Neuronal stem cell (in vitro differentiated cells): ENCODE measurements around the gene ZNF248.

ENCODE experiments used
- DNase-seq: peaks from one replicate; pipeline ENCODE4 v3.0.0-alpha.2; 2013; ENCODE audit warnings: low spot score
- H2AFZ ChIP-seq: one replicate; pipeline ENCODE4 v1.6.1; 2013; ENCODE audit warnings: mild to moderate bottlenecking, low read length, inconsistent platforms
- H2AK5ac ChIP-seq: 2 replicates; pipeline ENCODE4 v1.6.1; 2013; ENCODE audit warnings: low read depth, mild to moderate bottlenecking, inconsistent platforms, low read length, moderate library complexity, mixed read lengths
- H2BK120ac ChIP-seq: 2 replicates; pipeline ENCODE4 v1.6.1; 2013; ENCODE audit warnings: low read depth, mild to moderate bottlenecking, inconsistent platforms, low read length, moderate library complexity, mixed read lengths
- H2BK12ac ChIP-seq: one replicate; pipeline ENCODE4 v1.6.1; 2013; ENCODE audit warnings: low read length, inconsistent platforms
- H2BK15ac ChIP-seq: 2 replicates; pipeline ENCODE4 v1.6.1; 2013; ENCODE audit warnings: mild to moderate bottlenecking, low read length, inconsistent platforms, mixed read lengths
- H2BK5ac ChIP-seq: one replicate; pipeline ENCODE4 v1.6.1; 2013; ENCODE audit warnings: inconsistent platforms, mild to moderate bottlenecking, low read length, moderate library complexity
- H3K14ac ChIP-seq: one replicate; pipeline ENCODE4 v1.6.1; 2013; ENCODE audit warnings: low read length, inconsistent platforms
- H3K18ac ChIP-seq: 2 replicates; pipeline ENCODE4 v1.6.1; 2013; ENCODE audit warnings: low read length, inconsistent platforms
- H3K23ac ChIP-seq: 2 replicates; pipeline ENCODE4 v1.6.1; 2013; ENCODE audit warnings: low read depth, mild to moderate bottlenecking, mixed read lengths, low read length, inconsistent platforms; ENCODE audit not compliant: poor library complexity
- H3K27ac ChIP-seq: replicated peaks from 3 replicates; pipeline ENCODE4 v1.5.1; 2013; ENCODE audit warnings: low read length, inconsistent platforms
- H3K27me3 ChIP-seq, 3 experiments: 2 replicates each; pipeline ENCODE4 v1.6.1; 2013; ENCODE audit warnings: low read length in 3 of 3, mild to moderate bottlenecking in 2 of 3, inconsistent platforms in 1 of 3, low read depth in 1 of 3, mixed read lengths in 1 of 3, moderate library complexity in 1 of 3; ENCODE audit not compliant: control insufficient read depth in 3 of 3, insufficient read depth in 3 of 3
- H3K36me3 ChIP-seq, 2 donors: replicated peaks in 1 of 2; 2 replicates each; pipeline ENCODE4 v1.6.1; 2013; ENCODE audit warnings: low read length in 2 of 2; ENCODE audit not compliant: control insufficient read depth in 2 of 2, insufficient read depth in 2 of 2
- H3K4ac ChIP-seq: 2 replicates; pipeline ENCODE4 v1.6.1; 2013; ENCODE audit warnings: inconsistent platforms, mild to moderate bottlenecking, low read length, moderate library complexity
- H3K4me1 ChIP-seq, 2 donors: 1 replicate in 1 of 2; 2 replicates in 1 of 2; pipeline ENCODE4 v1.6.1; 2013; ENCODE audit warnings: low read length in 2 of 2, low read depth in 1 of 2; ENCODE audit not compliant: control insufficient read depth in 2 of 2, insufficient read depth in 1 of 2
- H3K4me2 ChIP-seq: one replicate; pipeline ENCODE4 v1.6.1; 2013; ENCODE audit warnings: mild to moderate bottlenecking, low read length, inconsistent platforms; ENCODE audit not compliant: insufficient read depth, poor library complexity, severe bottlenecking
- H3K4me3 ChIP-seq, 2 donors: 2 replicates each; pipeline ENCODE4 v1.5.1; 2013; ENCODE audit warnings: low read length in 2 of 2, mild to moderate bottlenecking in 2 of 2, inconsistent platforms in 1 of 2, moderate library complexity in 1 of 2
- H3K79me1 ChIP-seq: one replicate; pipeline ENCODE4 v1.6.1; 2013; ENCODE audit warnings: low read depth, mild to moderate bottlenecking, inconsistent platforms, low read length, moderate library complexity
- H3K9ac ChIP-seq: one replicate; pipeline ENCODE4 v1.6.1; 2013; ENCODE audit warnings: mild to moderate bottlenecking, low read depth, low read length, inconsistent platforms; ENCODE audit not compliant: poor library complexity
- H3K9me3 ChIP-seq, 2 donors: replicated peaks in 1 of 2; 2 replicates each; pipeline versions ENCODE3 to v1.6.1; 2013; ENCODE audit warnings: low read length in 2 of 2, mild to moderate bottlenecking in 2 of 2, inconsistent platforms in 1 of 2, low read depth in 1 of 2, mixed read lengths in 1 of 2, moderate library complexity in 1 of 2; ENCODE audit not compliant: control insufficient read depth in 2 of 2, insufficient read depth in 1 of 2
- H4K8ac ChIP-seq: one replicate; pipeline ENCODE4 v1.6.1; 2013; ENCODE audit warnings: low read depth, mild to moderate bottlenecking, inconsistent platforms, low read length, moderate library complexity
- H4K91ac ChIP-seq: one replicate; pipeline ENCODE4 v1.6.1; 2013; ENCODE audit warnings: low read length, low read depth, mild to moderate bottlenecking, inconsistent platforms; ENCODE audit not compliant: poor library complexity
- WGBS, 2 donors: extraction: QIAGEN DNeasy Blood & Tissue Kit; methylation state at CpG; one replicate each; pipeline ENCODE4 v1.1.7; 2013; ENCODE audit warnings: missing lambda C conversion rate in 2 of 2, mixed read lengths in 1 of 2; ENCODE audit not compliant: insufficient read length in 2 of 2, insufficient replicate concordance in 1 of 2; ENCODE audit errors: extremely low coverage in 2 of 2; 5-methylcytosine and 5-hydroxymethylcytosine counted together

The ZNF248 gene

GRCh38 chr10:37854626-37855025 lies 2.8 kb downstream of the ZNF248 start:
- Histone ChIP-seq H3K23ac (no peak overlapping the region), H2AFZ (no peak overlapping the region), H2AK5ac (no peak overlapping the region), H3K4me3 (no peak overlapping the region), H2BK12ac (no peak overlapping the region), H2BK5ac (no peak overlapping the region), H3K18ac (no peak overlapping the region), H4K8ac (no peak overlapping the region), H3K4me1 (peaks cover 0 to 4% of the 10 kb centered on the region in 2 donors), H2BK120ac (no peak overlapping the region), H2BK15ac (no peak overlapping the region), H3K4me2 (no peak overlapping the region), H4K91ac (no peak overlapping the region), H3K27ac (no peak overlapping the region), H3K27me3 (no peaks in the 10 kb centered on the region), H3K36me3 (no peaks in the 10 kb centered on the region), H3K9ac (no peak overlapping the region), H3K4ac (no peak overlapping the region), H3K79me1 (no peaks in the 10 kb centered on the region), H3K14ac (no peak overlapping the region), H3K9me3 (no peaks in the 10 kb centered on the region)
- no peak for DNase-seq

GRCh38 chr10:37844644-37845043 lies 12.8 kb downstream of the ZNF248 start:
- Histone ChIP-seq H3K23ac (no peak overlapping the region), H4K91ac (no peak overlapping the region), H2AFZ (no peak overlapping the region), H3K36me3 (peaks cover 0 to 5% of the 10 kb centered on the region in 2 donors), H3K4ac (no peak overlapping the region), H3K9me3 (peaks cover 0 to 12% of the 10 kb centered on the region in 2 donors), H4K8ac (no peak overlapping the region), H2BK5ac (no peak overlapping the region), H3K27me3 (no peaks in the 10 kb centered on the region), H3K79me1 (no peaks in the 10 kb centered on the region), H3K4me2 (no peak overlapping the region), H2BK120ac (no peak overlapping the region), H3K18ac (no peak overlapping the region), H2AK5ac (no peak overlapping the region), H3K9ac (no peak overlapping the region), H2BK15ac (no peak overlapping the region), H3K4me3 (no peak overlapping the region), H3K4me1 (no peaks in the 10 kb centered on the region), H3K27ac (no peak overlapping the region), H2BK12ac (no peak overlapping the region), H3K14ac (no peak overlapping the region)
- no peak for DNase-seq
- WGBS, 2 donors = no CpG with 5 or more reads among the region's 2 CpGs

GRCh38 chr10:37839243-37839642 lies 18.2 kb downstream of the ZNF248 start:
- Histone ChIP-seq H2AK5ac (no peak overlapping the region), H2BK15ac (no peak overlapping the region), H4K8ac (no peak overlapping the region), H3K27me3 (no peaks in the 10 kb centered on the region), H3K79me1 (no peaks in the 10 kb centered on the region), H3K18ac (no peak overlapping the region), H3K27ac (no peak overlapping the region), H2BK12ac (no peak overlapping the region), H3K9ac (no peak overlapping the region), H2BK5ac (no peak overlapping the region), H3K14ac (no peak overlapping the region), H3K23ac (no peak overlapping the region), H3K4ac (no peak overlapping the region), H3K4me3 (no peak overlapping the region), H4K91ac (no peak overlapping the region), H3K4me2 (no peak overlapping the region), H2AFZ (no peak overlapping the region), H3K9me3 (peaks cover 0 to 19% of the 10 kb centered on the region in 2 donors), H3K36me3 (peaks cover 0 to 13% of the 10 kb centered on the region in 2 donors), H3K4me1 (no peaks in the 10 kb centered on the region), H2BK120ac (no peak overlapping the region)
- DNase-seq = no peak
- no CpG with 5 or more reads among the region's 2 CpGs for WGBS, 2 donors

- Histone ChIP-seq H3K36me3 (peaks cover 0 to 30% of the 10 kb centered on the region in 2 donors), H4K8ac (no peak overlapping the region), H3K27ac (no peak overlapping the region), H3K27me3 (no peaks in the 10 kb centered on the region), H3K4me1 (no peaks in the 10 kb centered on the region), H3K79me1 (no peaks in the 10 kb centered on the region), H2AFZ (no peak overlapping the region), H3K9me3 (peaks cover 7 to 38% of the 10 kb centered on the region in 2 donors), H3K4ac (no peak overlapping the region), H4K91ac (no peak overlapping the region), H2BK5ac (no peak overlapping the region), H3K4me3 (no peak overlapping the region), H3K9ac (no peak overlapping the region), H2BK120ac (no peak overlapping the region), H3K23ac (no peak overlapping the region), H2BK12ac (no peak overlapping the region), H3K14ac (no peak overlapping the region), H2BK15ac (no peak overlapping the region), H3K18ac (no peak overlapping the region), H2AK5ac (no peak overlapping the region), H3K4me2 (no peak overlapping the region)
- WGBS, 2 donors = no CpG with 5 or more reads among the region's 4 CpGs
- DNase-seq = no peak
These were observed 25.7 kb downstream of the ZNF248 start for GRCh38 chr10:37831495-37832333.
